Measurements from ENCODE around the gene SCYGR1. TPM values are rescaled to one million over a fixed set of nuclear protein-coding genes. Genes with fewer than 3 reads are reported as not detected.
"Not testable (repeated sequence)": the region's sequence is repeated elsewhere in the genome, so short reads cannot be mapped to it uniquely, and the experiment has no call there.

SCYGR1 gene
- total RNA-seq, 1 donor from 2014 or later = not detected

DNA sequence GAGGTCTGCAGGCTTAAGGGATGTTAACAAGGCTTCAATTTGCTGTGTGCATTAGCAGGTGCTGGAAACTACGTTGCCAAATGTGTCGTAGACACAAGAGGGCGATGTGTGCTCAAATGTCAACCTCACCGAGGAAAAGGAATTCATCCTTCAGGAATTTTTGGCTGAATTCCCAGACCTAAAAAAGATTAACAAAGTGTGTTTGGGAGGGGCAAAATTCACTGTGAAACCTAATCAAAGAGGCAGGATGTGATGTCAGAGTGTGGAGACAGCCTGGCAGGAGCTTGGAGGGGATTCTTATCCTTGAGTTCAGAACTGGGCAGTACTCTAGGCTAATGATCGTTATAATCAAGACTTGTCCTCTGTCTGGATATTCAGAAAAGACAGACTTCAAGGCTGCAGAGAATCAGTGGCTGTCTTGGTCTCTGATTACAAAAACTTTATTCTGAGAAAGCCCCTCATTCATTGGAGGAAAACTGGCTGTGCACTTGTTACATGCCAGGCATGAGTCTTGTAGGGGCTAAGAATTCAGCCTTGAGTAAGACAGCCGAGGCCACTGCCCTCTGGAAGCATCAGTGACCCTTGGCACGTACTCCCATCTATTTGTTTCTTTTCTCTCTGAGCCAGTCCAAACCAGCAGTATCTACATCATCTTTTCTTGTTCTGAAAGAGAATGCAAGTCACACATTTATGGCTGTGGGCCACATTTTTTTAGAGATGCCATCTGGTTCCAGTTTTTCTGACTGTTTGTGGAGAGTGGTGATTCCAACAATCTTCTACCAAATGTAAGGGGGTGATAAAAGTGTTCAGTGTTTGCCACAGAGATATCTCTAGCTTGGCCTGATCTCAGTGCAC, 18.7 kb upstream of the SCYGR1 start:
- intact Hi-C loops (cut with DNase I) = no loop called here
- DNase-seq (ENCODE audit: low spot score) (peak; percentile 65), ATAC-seq (peak; percentile 89)

DNA sequence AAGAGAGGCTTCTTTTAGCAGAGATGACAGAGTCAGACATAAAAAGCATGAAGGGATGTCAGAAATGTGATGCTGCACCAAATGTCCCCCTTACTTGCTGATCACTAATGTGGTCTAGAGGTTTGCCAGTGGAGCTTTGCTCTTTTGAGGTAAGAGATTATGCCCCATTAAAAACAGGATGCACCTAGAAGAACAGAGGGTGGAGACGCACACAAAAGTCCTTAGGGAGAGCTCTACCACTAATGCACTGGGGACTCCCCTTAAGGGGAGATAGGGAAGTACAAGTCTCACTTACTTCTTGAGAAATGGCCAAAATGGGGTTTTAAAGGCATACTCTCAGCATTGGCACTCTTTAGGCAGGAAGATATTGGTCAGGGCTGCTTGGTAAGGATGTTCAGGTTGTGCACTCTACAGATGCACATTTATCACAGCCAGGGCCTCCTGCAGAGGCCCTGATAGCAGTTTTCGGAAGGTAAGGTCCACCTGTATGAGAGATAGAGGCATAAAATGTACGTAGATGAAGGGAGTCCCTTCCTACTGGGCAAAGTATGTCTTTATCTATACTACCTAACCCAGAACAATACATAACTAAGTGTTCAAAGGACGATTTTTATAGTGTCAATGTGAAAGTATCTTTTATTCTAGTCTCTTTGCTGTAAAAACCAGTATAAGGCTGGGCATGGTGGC, 17.0 kb upstream of the SCYGR1 start:
- no peak for ATAC-seq
- intact Hi-C loops (cut with DNase I) = no loop called here
- DNase-seq (ENCODE audit: low spot score) = no peak

DNA sequence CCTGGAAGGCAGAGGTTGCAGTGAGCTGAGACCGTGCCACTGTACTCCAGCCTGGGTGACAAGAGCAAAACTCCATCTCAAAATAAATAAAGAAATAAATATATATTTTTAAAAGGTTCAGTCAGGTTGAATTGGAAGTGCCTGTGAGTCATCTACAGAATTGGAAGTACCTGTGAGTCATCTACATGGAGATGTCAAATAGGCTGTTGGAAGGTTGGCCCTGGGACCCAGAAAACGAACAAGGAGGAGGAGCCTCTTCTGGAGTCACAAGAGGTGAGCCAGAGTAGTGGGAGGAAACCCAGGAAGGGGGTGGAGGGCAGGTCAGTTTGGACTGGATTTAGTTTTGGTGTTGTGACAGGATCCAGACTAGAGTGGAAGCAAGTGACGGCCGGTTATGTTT, 15.2 kb upstream of the SCYGR1 start:
- no peak for DNase-seq (ENCODE audit: low spot score)
- no peak for ATAC-seq
- intact Hi-C loops (cut with DNase I) = no loop called here

DNA sequence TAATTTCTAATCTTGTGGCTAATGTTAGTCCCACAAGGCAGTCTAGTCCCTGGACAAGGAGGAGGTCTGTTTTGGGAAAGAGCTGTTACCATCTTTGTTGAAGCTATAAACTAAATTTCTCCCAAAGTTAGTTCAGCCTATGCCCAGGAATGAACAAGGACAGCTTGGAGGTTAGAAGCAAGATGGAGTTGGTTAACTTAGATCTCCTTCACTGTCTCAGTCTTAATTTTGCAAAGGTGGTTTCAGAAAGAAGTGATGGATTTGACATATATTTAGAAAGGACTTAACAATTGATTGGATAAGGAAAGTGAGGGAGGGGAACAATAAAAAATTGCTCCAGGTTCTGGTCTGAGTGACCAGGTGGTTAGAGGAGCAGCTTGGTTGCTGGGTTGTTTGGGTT, 14.6 kb upstream of the SCYGR1 start:
- DNase-seq (ENCODE audit: low spot score) (no peak), ATAC-seq (no peak)
- intact Hi-C loops (cut with DNase I) = no loop called here

DNA sequence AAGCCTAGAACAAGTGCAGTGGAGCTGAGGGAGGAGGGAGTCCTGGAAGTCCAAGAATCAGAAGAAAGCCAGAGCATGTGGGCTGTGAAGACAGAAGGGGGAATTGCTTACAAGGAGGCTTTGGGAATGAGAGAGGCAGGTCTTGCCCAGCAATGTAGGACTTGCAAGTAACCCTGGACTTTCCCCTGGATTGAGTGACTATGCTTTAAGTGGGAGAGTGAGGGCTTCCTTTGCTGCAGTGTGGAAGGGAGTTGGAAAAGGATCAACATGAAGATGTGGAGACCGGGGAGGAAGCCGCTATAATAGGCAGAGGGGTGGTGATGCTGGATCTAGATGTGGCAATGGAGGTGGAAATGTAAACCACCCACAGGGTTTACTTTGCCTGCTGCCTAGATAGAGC, 13.8 kb upstream of the SCYGR1 start:
- ATAC-seq (no peak), DNase-seq (ENCODE audit: low spot score) (no peak)
- intact Hi-C loops (cut with DNase I) = no loop called here

DNA sequence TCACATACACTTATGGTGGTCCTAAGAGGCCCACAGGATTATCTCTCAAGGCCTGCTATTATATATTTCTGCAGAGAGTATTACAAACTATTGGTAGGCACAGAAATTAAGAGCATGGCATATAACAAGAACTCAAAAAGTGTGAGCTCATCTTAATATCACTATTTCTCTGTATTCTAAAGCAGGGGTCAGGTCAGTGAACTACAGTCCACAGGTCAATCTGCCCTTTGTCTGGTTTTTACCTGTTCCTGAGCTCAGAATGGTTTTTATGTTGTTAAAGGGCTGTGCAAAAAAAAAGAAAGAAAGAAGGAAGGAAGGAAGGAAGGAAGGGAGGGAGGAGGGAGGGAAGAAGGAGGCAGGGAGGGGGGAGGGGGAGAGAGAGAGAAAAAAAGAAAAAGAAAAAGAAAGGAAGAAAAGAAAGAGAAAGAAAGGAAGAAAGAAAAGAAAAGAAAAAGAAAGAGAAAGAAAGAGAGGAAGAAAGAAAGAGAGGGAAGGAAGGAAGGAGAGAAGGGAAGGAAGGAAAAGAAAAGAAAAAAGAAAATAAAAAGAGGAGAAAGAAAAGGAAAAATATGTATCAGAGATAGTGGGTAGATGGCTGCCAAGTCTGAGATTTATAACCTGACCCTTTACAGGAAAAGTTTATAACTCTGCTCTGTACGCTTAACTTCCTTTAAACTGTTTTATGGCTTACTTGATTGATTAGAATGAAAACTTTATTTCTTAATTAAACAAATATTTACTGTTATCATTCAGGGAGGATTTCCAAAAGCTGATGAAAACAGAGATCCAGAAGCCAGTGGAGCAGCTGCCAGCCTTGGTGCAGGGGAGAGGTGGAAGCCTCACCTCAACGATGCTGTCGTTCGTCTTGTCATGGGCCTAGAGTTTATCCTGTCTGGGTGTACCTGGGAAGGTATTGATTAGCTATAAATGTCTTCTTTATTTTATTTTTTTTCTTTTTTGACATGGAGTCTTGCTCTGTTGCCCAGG, 11.2 kb upstream of the SCYGR1 start:
- intact Hi-C loops (cut with DNase I) = no loop called here
- DNase-seq (ENCODE audit: low spot score) (no peak), ATAC-seq (no peak)

DNA sequence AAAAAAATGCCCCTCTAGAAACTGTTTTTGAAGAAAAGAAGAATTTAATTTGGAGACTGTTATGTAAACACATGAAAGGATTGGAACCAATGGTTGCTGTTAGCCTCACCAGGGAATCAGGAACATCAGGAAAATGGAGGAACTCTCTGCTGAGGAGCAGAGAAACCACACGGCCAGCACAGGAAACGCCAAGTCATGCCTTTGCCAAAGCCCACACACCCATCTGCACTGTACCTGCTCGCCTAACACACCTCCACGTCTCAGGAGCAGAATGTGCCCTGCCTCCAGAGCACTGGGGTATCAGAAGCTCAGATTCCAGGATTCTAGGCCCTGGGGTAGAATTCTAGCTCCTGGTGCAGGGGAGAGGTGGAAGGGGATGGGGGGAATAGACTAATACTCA, 9.8 kb upstream of the SCYGR1 start:
- no peak for ATAC-seq
- DNase-seq (ENCODE audit: low spot score) = no peak
- intact Hi-C loops (cut with DNase I) = no loop called here

DNA sequence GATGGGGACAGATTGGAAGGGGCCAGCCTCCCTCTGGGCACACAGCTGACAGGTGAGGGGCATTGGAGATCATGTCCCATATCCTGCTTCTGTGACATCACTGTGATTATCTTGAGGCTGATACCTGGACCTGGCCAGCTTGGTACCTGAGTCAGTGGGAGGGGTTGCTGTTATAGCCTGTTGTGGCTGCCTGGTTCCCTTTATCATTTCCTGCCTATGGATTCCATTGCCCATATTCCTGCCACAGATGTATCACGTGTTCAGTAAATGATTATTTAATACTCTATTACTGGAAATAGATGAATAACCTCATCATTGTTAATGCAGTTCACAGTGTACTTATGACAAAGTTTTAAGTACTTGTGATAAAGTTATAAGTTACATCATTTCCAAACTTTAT, 7.8 kb upstream of the SCYGR1 start:
- intact Hi-C loops (cut with DNase I) = no loop called here
- ATAC-seq = no peak
- no peak for DNase-seq (ENCODE audit: low spot score)

DNA sequence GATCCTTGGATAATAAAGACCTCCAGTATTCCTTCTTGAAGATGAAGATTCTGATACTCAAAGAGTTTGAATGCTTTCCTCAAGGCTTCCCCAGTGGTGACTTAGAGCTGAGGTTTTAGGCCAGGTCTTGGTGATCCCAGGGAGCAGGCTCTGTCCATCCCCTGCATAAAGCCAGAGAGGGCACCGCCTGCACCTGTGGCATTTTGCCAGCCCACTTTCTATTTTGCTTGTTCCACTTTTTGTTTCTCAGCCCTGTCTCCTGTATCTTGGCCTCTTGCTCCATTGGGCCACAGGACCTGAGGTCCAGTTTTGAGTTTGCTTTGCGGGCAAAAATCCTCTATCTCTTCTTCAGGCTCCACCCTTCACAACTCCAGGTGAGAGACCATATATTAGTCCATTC, 6.7 kb upstream of the SCYGR1 start:
- intact Hi-C loops (cut with DNase I) = no loop called here
- DNase-seq (ENCODE audit: low spot score) (no peak), ATAC-seq (no peak)

DNA sequence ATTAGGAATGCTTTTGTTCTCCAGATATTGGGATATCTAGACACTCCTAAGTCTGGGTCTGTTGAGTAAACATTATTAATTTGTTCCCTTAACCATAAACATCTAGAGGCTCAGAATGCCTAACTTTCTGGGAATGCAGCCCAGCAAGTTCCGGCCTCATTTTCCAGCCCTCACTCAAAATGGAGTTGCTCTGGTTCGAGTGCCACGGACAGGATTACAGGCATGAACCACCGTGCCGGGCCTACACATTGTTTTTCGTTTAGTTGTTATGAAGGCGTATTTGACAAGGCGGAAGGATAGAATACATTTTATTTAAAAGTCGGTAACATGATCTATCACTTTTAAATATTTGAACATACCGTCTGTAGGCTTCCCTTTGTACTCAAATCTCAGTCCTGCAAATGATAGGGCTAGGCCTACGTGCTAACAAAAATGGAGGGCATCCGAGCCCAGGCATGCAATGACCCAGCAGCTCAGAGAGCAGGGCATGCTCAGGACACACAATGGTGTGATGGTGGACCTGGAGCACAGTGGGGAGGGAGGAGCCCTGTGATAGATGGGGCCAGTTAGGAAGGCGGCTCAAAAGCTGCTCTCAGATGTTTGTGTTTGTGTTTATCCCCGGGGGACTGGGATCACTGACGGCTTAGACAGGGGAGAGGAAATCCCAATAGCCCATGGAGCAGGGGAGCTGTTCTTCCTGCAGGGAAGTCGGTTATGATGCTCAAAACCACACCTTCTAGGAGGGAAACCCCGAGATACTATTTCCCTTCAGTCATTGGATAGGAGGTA, 2.9 kb upstream of the SCYGR1 start:
- ATAC-seq = no peak

DNA sequence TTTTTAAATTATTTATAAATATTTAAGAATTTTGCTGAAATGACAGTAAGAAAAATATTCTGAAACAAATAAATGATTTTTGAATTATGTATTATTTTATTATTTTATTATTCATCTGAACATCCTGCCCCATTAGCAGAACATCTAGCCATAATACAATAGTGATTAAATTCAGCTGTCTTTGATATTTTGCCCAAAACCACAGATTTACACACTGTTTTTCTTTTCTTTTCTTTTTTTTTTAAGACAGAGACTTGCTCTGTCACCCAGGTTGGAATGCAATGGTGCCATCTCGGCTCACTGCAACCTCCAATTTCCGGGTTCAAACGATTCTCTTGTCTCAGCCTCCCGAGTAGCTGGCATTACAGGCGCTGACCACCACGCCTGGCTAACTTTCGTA, 1.9 kb upstream of the SCYGR1 start:
- intact Hi-C loops (cut with DNase I) = no loop called here
- ATAC-seq (no peak), DNase-seq (ENCODE audit: low spot score) (no peak)

More for the DNA sequence above, 2.9 kb upstream of the SCYGR1 start:
- intact Hi-C loops (cut with DNase I) = no loop called here
- DNase-seq (ENCODE audit: low spot score) = no peak

DNA sequence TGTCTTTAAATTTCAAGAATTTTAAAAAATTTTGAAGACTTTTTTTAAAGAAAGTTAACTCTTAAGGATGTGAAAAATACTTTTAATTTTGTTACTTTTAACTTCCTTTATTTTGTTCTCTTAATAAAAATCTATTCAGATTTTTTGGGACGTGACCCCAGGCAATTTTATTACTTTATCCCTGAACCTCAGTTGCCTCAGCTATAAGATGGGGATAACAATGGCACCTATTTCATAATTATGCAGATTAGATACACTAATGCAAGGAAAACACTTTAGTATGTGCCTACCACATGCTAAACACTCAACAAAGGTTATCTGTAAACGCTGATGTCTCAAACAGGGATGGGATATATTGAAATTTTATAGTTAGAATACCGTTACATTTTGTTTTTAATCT, 1.5 kb upstream of the SCYGR1 start:
- ATAC-seq = no peak
- intact Hi-C loops (cut with DNase I) = no loop called here
- no peak for DNase-seq (ENCODE audit: low spot score)

DNA sequence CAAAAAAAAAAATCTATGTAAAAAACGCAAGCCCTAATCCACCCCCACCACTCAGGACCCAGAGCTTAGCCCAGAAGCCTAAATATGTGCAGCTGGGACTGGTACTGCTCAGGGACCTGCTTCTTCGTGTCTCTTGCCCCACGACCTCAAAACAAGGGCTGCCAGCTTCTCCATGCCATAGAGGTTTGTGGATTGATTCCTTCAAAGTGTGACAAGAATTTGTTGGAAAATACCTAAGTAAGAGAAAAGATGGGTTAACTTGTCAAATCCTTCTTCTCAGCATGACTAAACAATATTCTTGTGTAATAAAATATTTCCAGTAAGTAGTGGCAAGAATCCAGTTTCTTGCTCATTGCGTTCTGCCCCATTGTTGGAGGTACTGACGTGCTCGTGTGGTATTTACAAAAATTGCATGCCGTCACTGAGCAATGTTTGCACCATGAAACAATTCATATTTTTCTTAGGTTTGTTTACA, 825 bp upstream of the SCYGR1 start:
- no peak for ATAC-seq
- intact Hi-C loops (cut with DNase I) = no loop called here
- no peak for DNase-seq (ENCODE audit: low spot score)

DNA sequence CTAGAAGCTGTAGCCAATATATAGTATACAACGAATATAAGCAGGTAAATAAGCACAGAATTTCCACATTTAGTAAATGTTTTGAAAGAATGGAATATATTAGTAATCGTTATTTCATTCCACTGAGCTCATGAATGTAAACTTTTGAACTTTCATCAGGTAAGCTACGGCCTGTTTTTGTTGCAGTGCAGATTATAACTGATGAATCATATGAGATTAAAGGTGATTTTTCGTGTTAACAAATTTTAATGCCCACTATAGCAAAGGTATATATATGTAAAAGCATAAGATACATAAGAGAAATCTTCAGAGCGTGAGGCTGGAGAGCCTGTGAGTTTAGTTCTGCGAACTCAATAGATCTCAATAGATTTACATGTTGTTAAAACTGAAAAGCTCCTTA, 1.1 kb downstream of the SCYGR1 start:
- intact Hi-C loops (cut with DNase I) = no loop called here
- ATAC-seq = no peak

DNA sequence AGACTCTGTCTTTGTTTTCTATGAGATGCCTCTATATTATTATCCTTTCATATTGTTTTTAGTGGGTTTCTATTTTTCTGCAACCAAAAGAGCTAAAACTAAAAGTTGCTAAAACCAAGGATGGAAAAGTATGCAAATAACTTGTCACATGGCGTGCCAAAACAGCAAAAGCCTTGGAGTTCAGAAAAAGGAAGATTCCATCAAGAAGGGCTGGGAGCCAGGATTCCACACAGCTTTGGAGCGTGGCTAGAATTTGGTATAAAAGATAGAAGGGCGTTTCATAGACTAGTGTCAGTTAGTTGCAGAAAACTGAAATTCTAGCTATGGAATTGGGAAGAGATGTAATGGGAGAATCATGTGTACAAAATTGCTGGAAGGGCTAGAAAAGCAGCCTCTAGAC, 4.1 kb downstream of the SCYGR1 start:
- ATAC-seq (no peak), DNase-seq (ENCODE audit: low spot score) (no peak)
- intact Hi-C loops (cut with DNase I) = no loop called here

More for the DNA sequence above, 1.1 kb downstream of the SCYGR1 start:
- no peak for DNase-seq (ENCODE audit: low spot score)

DNA sequence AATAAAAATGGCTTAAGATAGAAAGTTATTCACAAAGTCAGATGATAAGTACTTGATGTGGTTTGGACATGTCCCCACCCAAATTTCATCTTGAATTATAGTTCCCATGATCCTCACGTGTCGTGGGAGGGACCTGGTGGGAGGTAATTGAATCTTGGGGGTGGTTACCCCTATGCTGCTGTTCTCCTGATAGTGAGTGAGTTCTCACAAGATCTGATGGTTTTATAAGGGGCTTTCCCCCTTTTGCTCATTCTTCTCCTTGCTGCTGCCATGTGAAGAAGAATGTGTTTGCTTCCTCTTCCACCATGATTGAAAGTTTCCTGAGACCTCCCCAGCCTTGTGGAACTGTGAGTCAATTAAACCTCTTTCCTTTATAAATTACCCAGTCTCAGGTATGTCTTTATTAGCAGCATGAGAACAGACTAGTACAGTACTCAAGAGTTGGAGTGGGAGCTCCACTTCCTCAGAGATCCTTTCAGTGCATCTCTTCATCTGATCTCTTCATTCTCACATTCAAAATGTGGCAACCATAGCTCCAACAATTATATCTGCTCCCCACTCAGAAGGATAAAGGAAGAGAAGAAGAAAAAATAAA, 5.4 kb downstream of the SCYGR1 start:
- intact Hi-C loops (cut with DNase I); DNase-seq (ENCODE audit: low spot score); ATAC-seq: not testable (repeated sequence)

DNA sequence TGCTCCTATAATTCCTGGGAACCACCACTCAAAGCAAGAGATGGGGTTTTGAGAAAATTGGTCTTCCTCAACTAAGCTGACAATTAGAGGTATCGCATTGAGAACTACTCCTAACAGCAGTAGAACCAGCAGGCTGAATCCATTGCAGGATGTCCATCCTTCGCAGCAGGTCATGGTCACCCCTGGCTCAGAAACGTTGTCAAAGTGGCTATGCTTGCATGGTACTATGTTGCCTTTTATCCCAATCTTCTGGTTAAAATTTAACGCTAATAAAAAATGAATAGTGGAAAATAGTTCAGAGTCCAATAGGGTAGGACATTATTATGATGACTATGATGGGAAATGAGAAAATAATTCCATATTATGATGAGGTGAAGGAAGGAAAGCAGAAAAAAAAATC, 8.7 kb downstream of the SCYGR1 start, which contains the start of gene TM4SF20:
Gene TM4SF20 (minus strand): TSS at position 212 of the 400 bp plus-strand sequence. CDS start 38 bp downstream, at position 174.
- DNase-seq (ENCODE audit: low spot score) (no peak), ATAC-seq (no peak)
- intact Hi-C loops (cut with DNase I) = no loop called here

DNA sequence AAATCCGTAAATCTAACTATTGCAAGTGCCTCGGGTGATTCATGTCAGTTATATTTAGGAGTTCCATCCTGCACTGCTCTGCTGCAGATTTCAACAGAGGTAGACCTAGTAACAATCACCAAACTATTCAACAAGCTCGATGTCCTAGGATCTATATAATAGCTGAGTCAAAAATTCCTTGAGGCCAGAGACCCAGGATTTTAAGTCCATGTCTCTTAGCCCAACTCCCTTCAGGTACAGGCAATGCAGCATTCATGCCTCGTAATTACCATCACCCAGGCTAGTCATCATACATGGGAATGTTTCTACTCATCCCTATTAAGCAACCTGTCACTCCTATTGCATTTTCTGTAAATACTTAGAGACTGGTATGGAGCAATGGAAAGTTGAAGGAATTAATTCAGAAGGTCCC, 9.4 kb downstream of the SCYGR1 start:
- ATAC-seq (no peak), DNase-seq (ENCODE audit: low spot score) (no peak)
- intact Hi-C loops (cut with DNase I) = no loop called here
